WTC11 (cell line): Measurements from ENCODE around the gene CDCA7L. TPM values are rescaled to one million over a fixed set of nuclear protein-coding genes. Genes with fewer than 3 reads are reported as not detected.

Source experiments
- ATAC-seq: fragments of 200-7000 bp; cut with Tn5 transposase; 2 replicates; pipeline ENCODE4 v1.10.0; 2021; ENCODE audit warnings: mild to moderate bottlenecking, moderate library complexity
- CTCF ChIA-PET: fragments of 300-600 bp; sonication (Branson Sonifier 250); formaldehyde crosslinking; loops from one replicate; lab custom pipeline; 2021; ENCODE audit warnings: antibody characterized with exemption; lab: Charles Lee
- POLR2A ChIA-PET: fragments of 350-600 bp; sonication (Branson Sonifier 250); formaldehyde crosslinking; loops from one replicate; lab custom pipeline; 2021; ENCODE audit warnings: antibody characterized with exemption; lab: Charles Lee
- DNase-seq: peaks from one replicate; pipeline ENCODE4 v3.0.0; 2021; ENCODE audit warnings: low spot score
- H3K27ac Mint-ChIP-seq: 2 replicates; pipeline ENCODE4 v1.8.0; 2021; ENCODE audit warnings: mixed read lengths
- H3K27me3 Mint-ChIP-seq: 2 replicates; pipeline ENCODE4 v1.8.0; 2021; ENCODE audit warnings: low read depth, mild to moderate bottlenecking, moderate library complexity, mixed read lengths
- H3K36me3 Mint-ChIP-seq: 2 replicates; pipeline ENCODE4 v1.8.0; 2021; ENCODE audit warnings: mixed read lengths
- H3K4me1 Mint-ChIP-seq: 2 replicates; pipeline ENCODE4 v1.8.0; 2022; ENCODE audit warnings: mixed read lengths
- H3K4me3 Mint-ChIP-seq: 2 replicates; pipeline ENCODE4 v1.8.0; 2021; ENCODE audit warnings: mild to moderate bottlenecking, moderate library complexity, mixed read lengths
- H3K9me3 Mint-ChIP-seq: 2 replicates; pipeline ENCODE4 v1.8.0; 2021; ENCODE audit warnings: mixed read lengths
- ATF2 ChIP-seq: sonication (generic); formaldehyde crosslinking; IDR thresholded peaks from 2 replicates; pipeline ENCODE4 v1.8.1; 2022; ENCODE audit warnings: low read depth, missing genetic modification reagents, borderline replicate concordance
- GRHL2 ChIP-seq: fragments of 250-450 bp; sonication (Bioruptor Pico); IDR thresholded peaks from 2 replicates; pipeline ENCODE4 v1.8.0; 2022; ENCODE audit warnings: mild to moderate bottlenecking, moderate library complexity; ENCODE audit not compliant: insufficient replicate concordance, severe bottlenecking
- IRF2 ChIP-seq: sonication (generic); formaldehyde crosslinking; IDR thresholded peaks from 2 replicates; pipeline ENCODE4 v1.8.0; 2022; ENCODE audit warnings: low read depth, missing genetic modification reagents, borderline replicate concordance
- JUN ChIP-seq: sonication (generic); formaldehyde crosslinking; IDR thresholded peaks from 2 replicates; pipeline ENCODE4 v1.8.0; 2023; ENCODE audit warnings: mild to moderate bottlenecking, missing genetic modification reagents
- KAT7 ChIP-seq: sonication (generic); formaldehyde crosslinking; IDR thresholded peaks from 2 replicates; pipeline ENCODE4 v1.8.1; 2023; ENCODE audit warnings: missing genetic modification reagents, mild to moderate bottlenecking, borderline replicate concordance
- NFATC4 ChIP-seq: fragments of 250-450 bp; sonication (Bioruptor Pico); IDR thresholded peaks from 2 replicates; pipeline ENCODE4 v1.9.0; 2021; ENCODE audit warnings: mild to moderate bottlenecking
- OVOL2 ChIP-seq: fragments of 250-450 bp; sonication (Bioruptor Pico); IDR thresholded peaks from 2 replicates; pipeline ENCODE4 v1.9.0; 2021; ENCODE audit warnings: mild to moderate bottlenecking, borderline replicate concordance
- PRRX2 ChIP-seq: fragments of 250-450 bp; sonication (Bioruptor Pico); IDR thresholded peaks from 2 replicates; pipeline ENCODE4 v1.8.0; 2021; ENCODE audit warnings: mild to moderate bottlenecking
- TCF7 ChIP-seq: sonication (generic); formaldehyde crosslinking; IDR thresholded peaks from 2 replicates; pipeline ENCODE4 v1.8.0; 2022; ENCODE audit warnings: mild to moderate bottlenecking, low read depth, missing genetic modification reagents, moderate library complexity
- USF2 ChIP-seq: sonication (generic); formaldehyde crosslinking; IDR thresholded peaks from 2 replicates; pipeline ENCODE4 v1.8.1; 2023; ENCODE audit warnings: mild to moderate bottlenecking, missing genetic modification reagents, moderate library complexity
- ZNF219 ChIP-seq: sonication (generic); formaldehyde crosslinking; IDR thresholded peaks from 2 replicates; pipeline ENCODE4 v1.8.0; 2023; ENCODE audit warnings: missing genetic modification reagents, mild to moderate bottlenecking, borderline replicate concordance
- ZNF232 ChIP-seq: sonication (generic); formaldehyde crosslinking; IDR thresholded peaks from 2 replicates; pipeline ENCODE4 v1.8.0; 2022; ENCODE audit warnings: mild to moderate bottlenecking, missing genetic modification reagents
- ZNF263 ChIP-seq: sonication (generic); formaldehyde crosslinking; IDR thresholded peaks from 2 replicates; pipeline ENCODE4 v1.8.1; 2022; ENCODE audit warnings: low read depth, mild to moderate bottlenecking, moderate library complexity, missing genetic modification reagents
- ZNF425 ChIP-seq: fragments of 250-450 bp; sonication (Bioruptor Pico); conservative IDR thresholded peaks from 2 replicates; pipeline ENCODE4 v1.9.0; 2021; ENCODE audit warnings: mild to moderate bottlenecking
- total RNA-seq: library from RNA; stranded (reverse); gene quantifications from 3 replicates; pipeline ENCODE4 v1.2.3, GENCODE V29; 2021
- TF ChIP-seq, protein P1 (sequence below): sonication (generic); formaldehyde crosslinking; IDR thresholded peaks from 2 replicates; pipeline ENCODE4 v1.8.0; 2022; ENCODE audit warnings: mild to moderate bottlenecking, missing genetic modification reagents
- TF ChIP-seq, protein P2 (sequence below): fragments of 250-450 bp; sonication (Bioruptor Pico); IDR thresholded peaks from 2 replicates; pipeline ENCODE4 v2.1.2; 2022; ENCODE audit warnings: mild to moderate bottlenecking, moderate library complexity

CDCA7L gene
- total RNA-seq, 1 experiment from 2014 or later: 161 TPM

GRCh38 chr7:21923658-21924057 is 22.0 kb downstream of the CDCA7L start (continued):
- TF ChIP-seq ZNF425 (CRISPR knock-in tag) (no peak), TCF7 (CRISPR knock-in tag) (no peak)
- TF ChIP-seq, all 79 proteins: peak for 0

DNA sequence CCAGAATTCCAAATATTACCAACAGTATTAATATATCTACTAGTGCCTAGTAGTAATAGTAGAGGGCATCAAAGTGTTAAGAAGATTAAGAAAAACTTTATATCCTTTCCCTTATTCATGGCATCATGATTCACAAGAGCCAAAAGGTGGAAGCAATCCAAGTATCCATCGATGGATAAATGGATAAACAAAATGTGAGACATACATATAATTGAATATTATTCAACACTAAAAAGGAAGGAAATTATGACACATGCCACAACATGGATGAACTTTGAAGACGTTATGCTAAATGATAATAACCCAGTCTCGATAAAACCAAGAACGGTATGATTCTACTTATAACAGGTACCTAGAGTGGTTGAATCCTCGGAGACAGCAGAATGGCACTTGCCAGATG is 23.1 kb downstream of the CDCA7L start:
- Mint-ChIP-seq H3K36me3 (no peaks in the 10 kb centered on the region), H3K9me3 (no peaks in the 10 kb centered on the region), H3K27me3 (no peaks in the 10 kb centered on the region), H3K4me1 (peaks cover 66% of the 10 kb centered on the region), H3K4me3 (no peak overlapping the region), H3K27ac (no peak overlapping the region; the same call in 1 of the 2 replicates)
- no peak for ATAC-seq
- DNase-seq: no peak
- ChIA-PET CTCF (interaction anchor here (1.4 kb wide), 1 partner anchor 161 kb away, joined by 3 read pairs; no protein-coding TSS in a partner anchor), POLR2A (no interaction called here)
- TF ChIP-seq OVOL2 (CRISPR knock-in tag) (no peak), ZNF232 (CRISPR knock-in tag) (no peak), NFATC4 (no peak), USF2 (CRISPR knock-in tag) (no peak), ATF2 (CRISPR knock-in tag) (no peak), PRRX2 (CRISPR knock-in tag) (no peak), JUN (CRISPR knock-in tag) (no peak), IRF2 (CRISPR knock-in tag) (no peak), ZNF219 (CRISPR knock-in tag) (no peak)
- TF ChIP-seq, protein P1, sequence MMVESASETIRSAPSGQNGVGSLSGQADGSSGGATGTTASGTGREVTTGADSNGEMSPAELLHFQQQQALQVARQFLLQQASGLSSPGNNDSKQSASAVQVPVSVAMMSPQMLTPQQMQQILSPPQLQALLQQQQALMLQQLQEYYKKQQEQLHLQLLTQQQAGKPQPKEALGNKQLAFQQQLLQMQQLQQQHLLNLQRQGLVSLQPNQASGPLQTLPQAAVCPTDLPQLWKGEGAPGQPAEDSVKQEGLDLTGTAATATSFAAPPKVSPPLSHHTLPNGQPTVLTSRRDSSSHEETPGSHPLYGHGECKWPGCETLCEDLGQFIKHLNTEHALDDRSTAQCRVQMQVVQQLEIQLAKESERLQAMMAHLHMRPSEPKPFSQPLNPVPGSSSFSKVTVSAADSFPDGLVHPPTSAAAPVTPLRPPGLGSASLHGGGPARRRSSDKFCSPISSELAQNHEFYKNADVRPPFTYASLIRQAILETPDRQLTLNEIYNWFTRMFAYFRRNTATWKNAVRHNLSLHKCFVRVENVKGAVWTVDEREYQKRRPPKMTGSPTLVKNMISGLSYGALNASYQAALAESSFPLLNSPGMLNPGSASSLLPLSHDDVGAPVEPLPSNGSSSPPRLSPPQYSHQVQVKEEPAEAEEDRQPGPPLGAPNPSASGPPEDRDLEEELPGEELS (CRISPR knock-in tag): no peak

GRCh38 chr7:21920936-21921335 is 24.8 kb downstream of the CDCA7L start:
- H3K4me3 Mint-ChIP-seq: no peak overlapping the region
- H3K9me3 Mint-ChIP-seq: no peaks in the 10 kb centered on the region
- DNase-seq (no peak), ATAC-seq (no peak; the same call in 1 of the 2 replicates)
- ChIA-PET POLR2A (interaction anchor here (0.6 kb wide), 1 partner anchor 50 kb away, joined by 3 read pairs; no protein-coding TSS in a partner anchor), CTCF (interaction anchor here (1.3 kb wide), 1 partner anchor 162 kb away, joined by 5 read pairs; no protein-coding TSS in a partner anchor)
- H3K4me1 Mint-ChIP-seq: peaks cover 65% of the 10 kb centered on the region
- H3K36me3 Mint-ChIP-seq: peaks cover 10% of the 10 kb centered on the region
- TF ChIP-seq, protein P2, sequence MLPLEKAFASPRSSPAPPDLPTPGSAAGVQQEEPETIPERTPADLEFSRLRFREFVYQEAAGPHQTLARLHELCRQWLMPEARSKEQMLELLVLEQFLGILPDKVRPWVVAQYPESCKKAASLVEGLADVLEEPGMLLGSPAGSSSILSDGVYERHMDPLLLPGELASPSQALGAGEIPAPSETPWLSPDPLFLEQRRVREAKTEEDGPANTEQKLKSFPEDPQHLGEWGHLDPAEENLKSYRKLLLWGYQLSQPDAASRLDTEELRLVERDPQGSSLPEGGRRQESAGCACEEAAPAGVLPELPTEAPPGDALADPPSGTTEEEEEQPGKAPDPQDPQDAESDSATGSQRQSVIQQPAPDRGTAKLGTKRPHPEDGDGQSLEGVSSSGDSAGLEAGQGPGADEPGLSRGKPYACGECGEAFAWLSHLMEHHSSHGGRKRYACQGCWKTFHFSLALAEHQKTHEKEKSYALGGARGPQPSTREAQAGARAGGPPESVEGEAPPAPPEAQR: no peak
- TF ChIP-seq, protein P1 (CRISPR knock-in tag): no peak
- no peak for TF ChIP-seq GRHL2
- no peak for TF ChIP-seq KAT7
- no peak for TF ChIP-seq USF2 (CRISPR knock-in tag)
- TF ChIP-seq ZNF263: no peak
- no peaks in the 10 kb centered on the region for H3K27me3 Mint-ChIP-seq
- H3K27ac Mint-ChIP-seq: no peak overlapping the region
